Measurements from ENCODE around the gene C11orf42. TPM values are rescaled to one million over a fixed set of nuclear protein-coding genes. Genes with fewer than 3 reads are reported as not detected.
"Not testable (repeated sequence)": the region's sequence is repeated elsewhere in the genome, so short reads cannot be mapped to it uniquely, and the experiment has no call there.

C11orf42 gene
- total RNA-seq, 1 experiment from 2014 or later: not detected

DNA sequence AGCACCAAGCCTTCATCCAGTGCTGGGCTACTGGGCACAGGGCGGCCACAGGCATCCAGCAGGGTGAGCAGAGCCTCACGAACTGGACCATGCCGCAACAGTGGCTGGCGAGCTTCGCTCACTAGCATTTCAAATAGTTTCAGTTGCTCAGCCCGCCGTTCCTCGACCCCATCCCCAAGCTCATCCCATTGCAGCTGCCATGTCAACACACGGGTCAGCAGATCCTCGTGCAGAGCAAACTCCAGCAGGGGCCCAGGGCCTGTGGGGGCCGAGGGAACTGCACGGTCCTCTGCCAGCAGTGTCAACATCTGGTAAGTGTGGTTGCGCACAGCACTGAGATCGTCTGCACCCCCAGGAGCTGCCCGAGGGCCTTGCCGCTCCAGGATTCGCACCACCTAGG lies 18.5 kb downstream of the C11orf42 start:
- no peak for DNase-seq (ENCODE audit: low read depth)

DNA sequence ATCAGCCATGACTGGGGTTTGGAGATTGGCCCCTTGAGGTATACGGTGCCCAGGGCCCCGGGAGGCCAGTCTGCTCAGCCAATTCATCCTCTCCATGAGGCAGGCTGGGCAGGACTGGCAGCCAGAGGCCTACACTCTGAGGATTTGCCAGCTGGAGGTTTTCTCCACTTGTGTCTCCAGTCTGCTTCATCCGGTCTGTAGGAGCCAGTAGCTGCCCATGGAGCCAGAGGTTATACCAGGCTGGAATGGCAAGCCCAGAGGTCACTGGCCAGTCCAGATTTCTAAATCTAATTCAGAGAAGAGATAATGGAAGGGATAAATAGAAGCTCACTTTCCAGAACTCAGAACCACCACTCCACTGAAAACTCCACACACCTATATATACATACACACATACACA lies 19.1 kb downstream of the C11orf42 start:
- DNase-seq (ENCODE audit: low read depth): no peak

DNA sequence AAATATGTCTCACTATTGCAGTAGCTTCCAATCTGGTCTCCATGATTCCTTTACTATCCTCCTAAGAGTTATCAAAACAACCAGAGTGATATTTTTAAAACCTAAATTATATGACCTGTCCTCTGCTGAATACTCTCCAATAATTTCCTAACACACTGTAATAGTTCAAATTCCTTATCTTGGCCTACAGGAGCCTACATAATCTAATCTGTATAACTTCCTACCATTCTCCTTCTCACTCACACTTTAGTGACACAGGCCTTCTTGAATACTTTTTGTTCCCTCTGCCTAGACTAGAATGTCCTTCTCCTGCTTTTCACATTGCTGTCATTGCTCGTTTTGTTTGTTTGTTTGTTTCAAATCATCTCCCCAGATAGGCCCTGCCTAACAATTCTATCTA lies 19.7 kb downstream of the C11orf42 start:
- no peak for DNase-seq (ENCODE audit: low read depth)

DNA sequence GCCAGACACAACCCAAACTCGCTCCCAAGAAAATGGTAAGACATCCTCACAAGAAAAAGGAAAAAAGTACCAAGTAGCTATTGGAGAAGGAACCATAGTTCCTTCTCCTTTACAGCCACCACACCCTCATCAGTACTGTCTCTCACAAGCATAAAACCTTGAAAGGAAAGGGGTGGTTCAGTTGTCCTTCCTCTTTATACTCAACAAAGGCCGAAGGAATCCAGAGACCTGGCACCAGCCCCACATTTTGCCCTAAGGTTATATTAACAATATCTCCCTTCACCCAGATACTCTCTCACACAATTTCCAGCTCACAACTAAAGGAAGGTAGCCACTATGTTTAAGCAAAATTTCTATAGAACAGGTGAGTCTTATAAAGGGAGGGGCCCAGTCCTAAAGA lies 20.5 kb downstream of the C11orf42 start:
- DNase-seq (ENCODE audit: low read depth): no peak

DNA sequence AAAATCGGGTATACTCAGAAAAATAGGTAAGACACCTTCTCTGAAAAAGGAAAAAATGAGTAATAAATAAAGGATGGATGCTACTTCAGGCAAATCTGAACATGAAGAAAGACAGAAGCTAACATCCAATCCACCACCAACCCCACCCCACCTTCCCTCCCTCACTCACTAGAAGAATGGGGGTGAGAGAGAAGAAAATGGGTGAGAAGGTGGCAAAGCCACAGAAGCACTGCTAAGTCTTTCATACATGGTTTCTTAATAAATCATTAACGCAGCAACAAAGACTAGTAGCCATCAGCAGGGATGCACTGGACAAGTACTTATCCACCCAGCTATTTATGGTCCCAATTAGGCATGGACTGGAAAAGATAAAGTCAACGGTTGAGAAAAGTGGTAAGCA lies 23.2 kb downstream of the C11orf42 start:
- DNase-seq (ENCODE audit: low read depth): no peak

DNA sequence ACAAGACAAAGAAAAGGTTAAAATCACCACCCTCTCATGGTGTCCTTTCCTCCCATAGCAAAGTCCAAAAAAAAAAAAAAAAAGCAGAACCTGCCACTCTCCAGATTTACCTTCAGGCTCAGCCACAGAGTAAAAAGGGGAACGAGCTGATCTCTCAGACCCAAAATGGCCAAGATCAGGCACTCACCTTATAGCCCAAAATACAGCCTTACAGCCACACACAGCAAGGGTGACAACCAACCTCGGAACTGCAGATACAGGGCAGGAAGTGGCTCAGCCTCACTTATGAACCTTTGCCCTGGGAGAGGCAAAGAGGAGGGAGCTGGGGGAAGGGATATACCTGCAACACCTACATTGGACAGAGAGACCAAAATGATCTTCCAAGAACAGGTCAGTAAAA lies 24.6 kb downstream of the C11orf42 start:
- no peak for DNase-seq (ENCODE audit: low read depth)

DNA sequence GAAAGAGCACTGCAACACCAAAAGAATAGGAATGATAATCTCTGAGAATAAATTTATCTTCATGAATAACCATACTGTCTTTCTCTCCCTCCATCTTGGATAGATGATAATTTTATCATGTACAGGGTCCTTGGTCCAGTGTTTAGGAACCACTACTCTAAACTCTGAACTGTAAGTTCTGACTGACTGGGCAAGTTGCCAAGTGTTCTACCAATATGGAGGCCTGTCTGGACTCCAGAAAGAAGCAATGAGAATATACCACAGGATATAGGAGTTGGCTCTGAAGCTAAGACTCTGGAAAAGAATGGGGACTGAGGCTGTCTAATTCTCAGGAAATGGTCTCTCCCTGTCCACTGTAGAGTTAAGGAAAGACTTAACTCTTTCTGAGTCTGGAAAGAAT lies 27.5 kb downstream of the C11orf42 start:
- DNase-seq (ENCODE audit: low read depth): no peak

DNA sequence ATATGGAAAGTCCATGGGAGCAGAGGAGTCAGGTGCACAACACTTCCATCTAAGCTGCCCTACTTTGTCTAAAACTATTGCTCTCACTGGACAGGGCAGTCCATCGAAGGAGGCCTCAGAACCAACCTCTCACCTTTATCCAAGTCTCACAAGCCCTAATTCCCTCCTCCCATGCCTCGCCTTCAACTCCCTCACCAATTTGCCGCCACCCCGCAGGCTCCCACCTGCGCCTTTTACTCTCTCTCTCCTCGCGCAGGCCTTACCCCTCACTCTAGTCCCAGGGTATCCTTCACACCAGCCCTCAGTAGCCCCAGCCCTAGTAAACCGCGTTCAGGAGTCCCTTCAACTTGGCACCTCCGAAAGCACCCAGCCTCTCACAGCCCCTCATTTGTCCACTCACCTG lies 28.6 kb downstream of the C11orf42 start:
- DNase-seq (ENCODE audit: low read depth): peak; percentile 18

DNA sequence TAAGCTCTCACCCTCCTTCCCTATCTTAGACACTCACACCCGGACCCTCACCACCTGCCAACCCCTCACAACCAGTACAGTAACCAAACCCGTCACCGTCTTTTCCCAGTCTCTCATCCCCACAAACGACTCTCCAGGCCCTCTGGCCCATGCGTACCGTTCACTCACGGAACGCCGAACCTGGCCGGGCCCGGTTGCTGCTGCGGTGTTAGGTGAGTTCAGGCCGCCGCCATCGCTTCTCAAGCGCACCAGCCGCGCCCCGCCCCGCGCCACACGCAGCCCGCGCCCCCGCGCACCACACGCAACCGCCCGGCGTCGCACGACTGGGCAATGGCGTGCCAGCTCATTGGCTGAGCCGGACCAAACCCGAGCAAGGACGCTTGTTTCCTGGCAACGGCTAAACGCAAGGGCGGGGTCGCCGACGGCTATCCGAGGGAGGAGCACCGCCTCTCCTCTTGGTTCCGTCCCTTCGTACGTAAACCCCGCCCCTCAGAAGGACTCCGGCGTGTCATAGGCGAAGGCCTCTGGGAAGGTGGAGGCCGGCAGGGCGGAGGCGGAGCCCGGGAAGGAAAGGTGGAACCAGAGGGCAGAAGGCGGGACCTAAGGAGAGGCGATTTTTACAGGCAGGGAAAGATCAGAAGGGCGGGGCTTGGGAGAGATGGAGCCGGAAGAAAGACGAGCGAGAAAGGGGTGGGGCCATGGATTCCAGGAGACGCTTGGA lies 29.2 kb downstream of the C11orf42 start, which contains the start of gene FHIP1B:
Gene FHIP1B (minus strand): TSS at position 250 of the 721 bp plus-strand sequence. CDS start 10,120 bp downstream, outside the sequence.
- DNase-seq (ENCODE audit: low read depth): peak; percentile 100

DNA sequence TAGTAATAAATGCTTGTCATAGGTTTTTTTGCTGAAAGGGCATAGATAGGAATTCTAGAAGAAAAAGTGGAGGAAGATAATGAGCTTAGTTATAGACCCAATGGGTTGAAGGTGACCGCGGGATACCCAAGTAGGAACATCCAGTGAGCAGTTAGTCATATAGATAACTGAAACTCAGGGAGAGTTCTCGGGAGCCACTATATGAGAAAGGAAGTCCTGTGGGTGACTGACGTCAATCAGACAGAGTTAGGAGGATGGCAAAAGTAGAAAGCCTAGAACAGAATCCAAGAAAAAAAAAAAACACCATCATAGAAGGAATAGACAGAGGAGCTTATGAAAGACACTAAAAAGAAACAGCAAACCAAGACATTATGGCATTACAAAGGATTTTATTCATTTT lies 31.9 kb downstream of the C11orf42 start:
- no peak for DNase-seq (ENCODE audit: low read depth)

DNA sequence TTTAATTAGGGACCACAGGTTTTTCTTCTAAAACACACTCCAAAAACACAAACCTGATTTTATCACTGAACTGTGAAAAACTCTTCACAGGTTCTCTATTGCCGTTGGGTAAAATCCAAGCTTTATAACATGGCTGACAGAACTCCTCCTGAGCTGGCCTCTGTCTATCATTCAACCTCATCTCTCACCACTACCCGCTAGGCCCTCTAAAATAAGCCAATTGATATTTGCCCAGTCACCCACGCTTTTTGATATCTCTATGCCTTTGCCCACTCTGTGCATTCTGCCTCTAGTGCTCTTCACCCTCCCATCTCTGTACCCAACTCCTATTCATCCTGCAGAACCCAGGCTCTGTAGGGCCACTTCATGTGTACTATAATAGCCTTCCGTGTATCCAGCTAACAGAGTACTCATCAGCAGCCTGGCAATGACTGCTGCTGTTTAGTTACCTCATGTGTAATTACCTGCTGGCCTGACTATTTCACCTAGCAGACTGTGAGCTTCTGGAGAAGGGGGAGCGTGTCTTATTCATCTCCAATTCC lies 32.5 kb downstream of the C11orf42 start:
- no peak for DNase-seq (ENCODE audit: low read depth)

DNA sequence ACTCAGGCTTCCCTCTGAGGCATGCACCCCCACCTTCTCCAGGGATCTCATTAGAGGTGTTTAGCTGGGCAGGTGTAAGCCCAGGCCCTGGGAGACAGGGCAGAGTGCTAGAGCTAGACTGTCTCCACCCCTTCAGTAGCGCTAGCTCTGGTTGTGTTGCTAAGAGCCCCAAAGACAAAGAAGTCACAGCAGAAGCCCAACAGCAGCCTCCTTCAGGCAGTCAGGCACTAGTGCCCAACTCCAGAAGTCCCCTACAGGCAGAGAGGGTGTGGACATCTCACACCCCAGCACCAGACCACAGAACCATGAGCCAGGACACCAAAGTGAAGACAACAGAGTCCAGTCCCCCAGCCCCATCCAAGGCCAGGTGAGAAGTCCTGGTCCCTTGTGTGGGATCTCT lies 33.5 kb downstream of the C11orf42 start, which contains the start of gene CNGA4:
Gene CNGA4 (plus strand): TSS at position 188 of the 400 bp plus-strand sequence. CDS start 118 bp downstream, at position 306.
- DNase-seq (ENCODE audit: low read depth): no peak

DNA sequence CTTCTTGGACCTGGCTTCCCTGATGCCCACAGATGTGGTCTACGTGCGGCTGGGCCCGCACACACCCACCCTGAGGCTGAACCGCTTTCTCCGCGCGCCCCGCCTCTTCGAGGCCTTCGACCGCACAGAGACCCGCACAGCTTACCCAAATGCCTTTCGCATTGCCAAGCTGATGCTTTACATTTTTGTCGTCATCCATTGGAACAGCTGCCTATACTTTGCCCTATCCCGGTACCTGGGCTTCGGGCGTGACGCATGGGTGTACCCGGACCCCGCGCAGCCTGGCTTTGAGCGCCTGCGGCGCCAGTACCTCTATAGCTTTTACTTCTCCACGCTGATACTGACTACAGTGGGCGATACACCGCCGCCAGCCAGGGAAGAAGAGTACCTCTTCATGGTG lies 34.8 kb downstream of the C11orf42 start:
- DNase-seq (ENCODE audit: low read depth): no peak

DNA sequence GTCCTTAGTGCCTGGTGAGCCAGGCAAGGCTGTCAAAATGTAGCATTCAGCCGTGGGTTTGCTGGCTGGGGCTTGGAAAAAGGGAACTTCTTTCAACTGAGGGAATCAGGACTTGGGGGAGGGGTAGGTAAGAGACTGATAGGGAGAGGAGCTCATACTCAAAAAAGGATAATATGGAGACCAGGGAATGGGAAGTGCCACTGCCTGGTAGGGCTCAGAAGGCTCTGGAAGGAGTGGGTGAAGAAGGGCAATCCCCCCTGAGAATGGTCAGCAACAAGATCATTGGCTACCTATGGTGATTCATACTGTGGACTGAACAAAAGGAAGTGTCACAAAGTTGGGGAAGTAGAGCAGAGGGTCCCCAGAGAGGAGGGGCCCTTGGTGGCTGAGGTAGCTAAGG lies 35.4 kb downstream of the C11orf42 start:
- DNase-seq (ENCODE audit: low read depth): no peak

DNA sequence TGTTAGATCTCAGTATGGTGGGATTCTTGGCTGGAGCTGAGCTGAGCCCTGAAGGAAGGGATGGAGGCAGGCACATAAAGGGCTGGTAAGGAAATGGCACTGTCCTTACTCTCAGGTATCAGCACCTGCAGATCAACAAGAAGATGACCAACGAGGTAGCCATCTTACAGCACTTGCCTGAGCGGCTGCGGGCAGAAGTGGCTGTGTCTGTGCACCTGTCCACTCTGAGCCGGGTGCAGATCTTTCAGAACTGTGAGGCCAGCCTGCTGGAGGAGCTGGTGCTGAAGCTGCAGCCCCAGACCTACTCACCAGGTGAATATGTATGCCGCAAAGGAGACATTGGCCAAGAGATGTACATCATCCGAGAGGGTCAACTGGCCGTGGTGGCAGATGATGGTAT lies 36.0 kb downstream of the C11orf42 start:
- DNase-seq (ENCODE audit: low read depth): no peak

DNA sequence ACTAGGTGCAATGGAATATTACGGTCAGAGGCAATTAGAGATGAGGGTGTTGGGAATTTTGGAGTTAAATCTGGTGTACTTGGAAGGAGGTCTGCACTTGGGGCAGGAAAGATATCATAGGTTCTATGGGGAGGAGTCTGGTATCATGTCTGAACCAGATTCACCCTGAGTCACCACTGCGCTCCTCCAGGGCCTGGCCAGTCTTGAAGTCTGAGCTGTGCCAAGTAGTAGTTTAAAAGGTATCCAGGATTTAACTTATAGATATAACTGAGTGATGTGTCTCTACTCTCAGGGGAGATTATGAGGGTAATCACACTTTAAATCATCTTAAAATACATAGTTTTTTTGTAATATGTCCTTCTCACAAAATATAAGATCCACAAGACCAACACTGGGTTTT lies 40.2 kb downstream of the C11orf42 start:
- DNase-seq (ENCODE audit: low read depth): no peak

DNA sequence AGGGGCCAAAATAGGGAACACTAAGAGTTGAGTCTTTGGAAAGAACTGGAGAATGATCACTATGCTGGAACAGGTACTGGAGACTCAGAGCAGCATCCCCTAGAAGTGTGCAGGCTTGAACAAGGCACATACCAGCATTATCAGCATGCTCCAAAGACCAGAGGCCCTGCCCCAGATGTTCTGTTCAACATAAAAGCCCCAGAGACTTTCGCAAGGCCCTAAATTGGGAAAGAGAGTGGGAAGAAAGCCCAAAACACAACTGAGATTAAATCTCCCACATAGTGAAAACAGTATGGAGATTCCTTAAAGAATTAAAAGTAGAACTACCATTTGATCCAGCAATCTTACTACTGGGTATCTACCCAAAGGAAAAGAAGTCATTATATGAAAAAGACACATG lies 42.9 kb downstream of the C11orf42 start:
- DNase-seq (ENCODE audit: low read depth): no peak

DNA sequence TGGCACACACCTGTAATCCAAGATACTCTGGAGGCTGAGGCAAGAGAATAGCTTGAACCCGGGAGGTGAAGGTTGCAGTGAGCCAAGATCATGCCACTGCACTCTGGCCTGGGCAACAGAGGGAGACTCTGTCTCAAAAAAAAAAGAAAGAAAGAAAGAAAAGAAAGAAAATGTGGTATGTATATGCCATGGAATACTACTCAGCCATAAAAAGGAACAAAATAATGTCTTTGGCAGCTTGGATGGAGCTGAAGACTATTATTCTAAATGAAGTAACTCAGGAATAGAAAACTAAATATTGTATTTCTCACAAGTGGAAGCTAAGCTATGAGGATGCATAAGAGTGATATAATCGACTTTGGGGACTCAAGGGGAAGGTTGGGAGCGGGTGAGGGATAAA lies 43.5 kb downstream of the C11orf42 start:
- DNase-seq (ENCODE audit: low read depth): not testable (repeated sequence)

DNA sequence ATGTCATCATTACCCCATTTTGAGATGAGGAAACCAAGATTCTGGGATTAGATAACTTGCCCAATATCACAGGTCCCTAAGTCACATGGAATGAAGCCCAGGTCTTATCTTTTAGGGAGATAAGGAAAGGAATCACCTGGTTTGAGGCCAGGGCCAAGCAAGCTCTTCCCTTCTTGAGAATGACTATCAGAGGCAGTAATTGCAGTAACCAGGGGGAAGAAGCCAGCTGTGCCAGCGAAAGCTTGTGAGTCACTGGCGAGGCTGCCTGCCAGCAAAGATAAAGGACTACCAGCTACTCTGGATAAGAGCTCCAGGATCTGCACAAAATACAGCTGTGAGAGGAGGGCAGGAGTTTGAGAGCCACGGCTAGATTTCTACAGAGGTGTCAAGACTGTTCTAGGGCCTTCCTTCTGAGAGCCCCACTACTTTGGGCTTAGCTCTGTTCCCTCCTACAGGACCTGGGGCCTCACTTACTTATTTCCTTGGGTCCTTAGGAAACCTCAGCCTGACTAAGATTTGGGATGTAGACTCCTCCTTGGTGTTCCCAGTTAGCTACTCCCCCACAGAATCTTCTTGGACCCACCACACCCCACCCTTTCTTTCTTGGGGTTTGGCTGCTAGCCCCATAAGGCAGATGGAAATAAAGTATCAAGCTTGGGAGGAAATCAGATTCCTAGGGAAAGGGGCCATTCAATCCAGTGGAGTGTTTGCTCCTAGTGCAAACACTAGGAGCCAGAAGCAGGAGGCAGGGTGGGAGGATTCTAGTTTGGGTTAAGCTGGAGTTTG lies 44.6 kb downstream of the C11orf42 start:
- peak; percentile 81 for DNase-seq (ENCODE audit: low read depth)

DNA sequence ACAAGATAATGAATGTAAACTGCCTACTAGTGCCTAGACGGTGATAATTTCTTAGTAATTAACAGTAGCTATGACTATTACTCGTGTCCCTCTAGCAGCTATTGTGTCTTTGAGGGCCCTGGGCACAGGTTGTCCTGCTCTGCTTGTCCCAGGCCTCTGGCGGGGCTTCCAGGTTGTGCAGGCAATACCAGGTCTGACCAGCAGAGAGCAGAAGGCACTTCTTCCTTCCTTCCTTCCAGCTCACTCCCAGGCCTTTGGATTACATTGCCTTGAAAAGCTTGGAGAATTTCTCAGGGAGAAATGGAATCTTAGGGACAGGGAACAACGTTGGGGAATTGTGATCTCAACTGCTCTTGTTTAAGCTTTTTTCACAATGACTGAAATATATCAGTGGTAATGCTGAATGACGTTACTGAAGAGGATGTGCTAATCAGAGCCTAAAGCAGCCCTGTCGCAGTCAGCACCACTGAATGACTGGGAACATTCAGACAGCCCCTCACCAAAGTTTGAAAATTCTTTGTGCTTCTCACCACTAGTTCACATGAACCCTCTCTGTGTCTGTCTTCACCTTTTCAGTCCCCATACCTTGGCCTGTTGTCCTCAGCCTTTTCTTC lies 45.9 kb downstream of the C11orf42 start:
- DNase-seq (ENCODE audit: low read depth): peak; percentile 61

DNA sequence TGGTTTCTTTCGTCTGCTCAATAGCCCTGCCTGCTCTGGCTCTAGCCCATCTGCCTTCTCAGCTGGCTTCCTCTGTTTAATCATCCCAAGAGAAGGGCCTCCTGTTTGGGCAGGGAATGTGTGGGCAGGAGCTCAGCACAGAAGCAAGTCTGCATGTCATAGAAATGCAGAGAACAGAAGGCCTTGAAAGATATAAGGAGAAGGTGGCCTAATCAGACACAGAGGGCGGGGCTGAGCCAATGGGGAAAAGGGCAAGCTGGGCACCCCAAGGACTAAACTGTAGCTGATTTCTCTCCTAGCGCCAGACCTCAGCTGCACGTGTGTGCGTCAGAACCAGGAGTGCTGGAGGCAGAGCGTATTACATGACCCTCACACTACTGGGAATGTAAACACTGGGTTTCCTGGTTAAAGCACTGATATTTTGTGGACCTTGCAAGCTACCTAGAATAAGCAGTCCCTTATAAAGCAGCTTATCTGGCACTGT lies 46.7 kb downstream of the C11orf42 start:
- no peak for DNase-seq (ENCODE audit: low read depth)

DNA sequence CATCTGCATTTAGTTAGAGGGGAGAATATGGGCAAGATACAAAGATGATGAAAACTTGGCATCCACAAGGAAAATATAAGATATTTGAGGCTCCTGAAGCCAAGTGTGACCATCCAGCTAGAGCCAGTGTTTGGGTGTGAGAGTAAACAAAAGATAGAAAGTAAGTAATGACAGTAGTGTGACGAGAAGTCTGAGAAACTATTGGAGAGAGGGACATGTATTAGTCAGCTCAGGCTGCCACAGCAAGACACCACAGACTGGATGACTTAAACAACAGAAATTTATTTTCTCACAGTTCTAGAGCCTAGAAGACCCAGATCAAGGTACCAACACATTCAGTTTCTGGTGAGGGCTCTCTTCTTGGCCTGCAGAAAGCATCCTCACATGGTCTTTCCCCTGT lies 47.8 kb downstream of the C11orf42 start:
- no peak for DNase-seq (ENCODE audit: low read depth)

Measured in M059J (cell line).